ENCODE data around the gene KLHL25. TPM values are rescaled to one million over a fixed set of nuclear protein-coding genes. Genes with fewer than 3 reads are reported as not detected.

The KLHL25 gene
- total RNA-seq, 1 experiment from 2014 or later, result 7.0 TPM

GRCh38 chr15:85766001-85766831 is 28.5 kb downstream of the KLHL25 start:
- ChIA-PET POLR2A (no interaction called here), CTCF (interaction anchor here (1.0 kb wide), 1 partner anchor 71 kb away, joined by 9 read pairs; no protein-coding TSS in a partner anchor)
- TF ChIP-seq POLR2AphosphoS5 (IDR thresholded peaks at IDR 0.05; ENCODE audit: low read depth, low read length), result no peak
- TF ChIP-seq, protein P1, sequence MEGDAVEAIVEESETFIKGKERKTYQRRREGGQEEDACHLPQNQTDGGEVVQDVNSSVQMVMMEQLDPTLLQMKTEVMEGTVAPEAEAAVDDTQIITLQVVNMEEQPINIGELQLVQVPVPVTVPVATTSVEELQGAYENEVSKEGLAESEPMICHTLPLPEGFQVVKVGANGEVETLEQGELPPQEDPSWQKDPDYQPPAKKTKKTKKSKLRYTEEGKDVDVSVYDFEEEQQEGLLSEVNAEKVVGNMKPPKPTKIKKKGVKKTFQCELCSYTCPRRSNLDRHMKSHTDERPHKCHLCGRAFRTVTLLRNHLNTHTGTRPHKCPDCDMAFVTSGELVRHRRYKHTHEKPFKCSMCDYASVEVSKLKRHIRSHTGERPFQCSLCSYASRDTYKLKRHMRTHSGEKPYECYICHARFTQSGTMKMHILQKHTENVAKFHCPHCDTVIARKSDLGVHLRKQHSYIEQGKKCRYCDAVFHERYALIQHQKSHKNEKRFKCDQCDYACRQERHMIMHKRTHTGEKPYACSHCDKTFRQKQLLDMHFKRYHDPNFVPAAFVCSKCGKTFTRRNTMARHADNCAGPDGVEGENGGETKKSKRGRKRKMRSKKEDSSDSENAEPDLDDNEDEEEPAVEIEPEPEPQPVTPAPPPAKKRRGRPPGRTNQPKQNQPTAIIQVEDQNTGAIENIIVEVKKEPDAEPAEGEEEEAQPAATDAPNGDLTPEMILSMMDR (IDR thresholded peaks at IDR 0.05), result no peak
- ATAC-seq (no peak), DNase-seq (ENCODE audit: low read depth, low spot score) (no peak)
- in situ Hi-C loops (cut with HindIII; ENCODE audit: low pct_unique_long_range_greater_than_20kb, low sequenced_read_pairs) (no loop called here), intact Hi-C loops (cut with micrococcal nuclease; ENCODE audit: unreplicated experiment) (no loop called here)
- no TSS peak for BruUV-seq (replicated peaks)
- H3K27me3 ChIP-seq (ENCODE audit: control insufficient read depth, insufficient read depth, low read length), result no peaks in the 10 kb centered on the region
- no peaks in the 10 kb centered on the region for H3K9me3 ChIP-seq (ENCODE audit: control insufficient read depth, insufficient read depth, low read depth, low read length)
- H3K4me3 ChIP-seq (ENCODE audit: low read depth in 2 of 2, low read length in 2 of 2), result no peak overlapping the region
- peaks cover 5% of the 10 kb centered on the region; the same call in 1 of the 2 replicates for H3K4me1 ChIP-seq (ENCODE audit: control insufficient read depth, insufficient read depth, low read length)
- H3K36me3 ChIP-seq (ENCODE audit: control insufficient read depth, insufficient read depth, low read length), result no peaks in the 10 kb centered on the region
- H3K27ac ChIP-seq (ENCODE audit: low read length), result no peak overlapping the region

- Histone ChIP-seq H3K27me3 (ENCODE audit: control insufficient read depth, insufficient read depth, low read length) (no peaks in the 10 kb centered on the region), H3K4me1 (ENCODE audit: control insufficient read depth, insufficient read depth, low read length) (peaks cover 5% of the 10 kb centered on the region; the same call in 1 of the 2 replicates), H3K27ac (ENCODE audit: low read length) (no peak overlapping the region), H3K36me3 (ENCODE audit: control insufficient read depth, insufficient read depth, low read length) (no peaks in the 10 kb centered on the region), H3K4me3 (ENCODE audit: low read depth in 2 of 2, low read length in 2 of 2) (no peak overlapping the region), H3K9me3 (ENCODE audit: control insufficient read depth, insufficient read depth, low read depth, low read length) (no peaks in the 10 kb centered on the region)
- in situ Hi-C loops (cut with HindIII; ENCODE audit: low pct_unique_long_range_greater_than_20kb, low sequenced_read_pairs) (no loop called here), intact Hi-C loops (cut with micrococcal nuclease; ENCODE audit: unreplicated experiment) (no loop called here)
- TF ChIP-seq, protein P1 (IDR thresholded peaks at IDR 0.05), result no peak
- TF ChIP-seq POLR2AphosphoS5 (IDR thresholded peaks at IDR 0.05; ENCODE audit: low read depth, low read length) (no peak), TCF7L2 (IDR thresholded peaks at IDR 0.05; ENCODE audit: low read depth, low read length) (no peak), SIN3A (IDR thresholded peaks at IDR 0.05; ENCODE audit: borderline replicate concordance, insufficient read depth, low read depth, low read length) (no peak)
- TF ChIP-seq, protein P2, sequence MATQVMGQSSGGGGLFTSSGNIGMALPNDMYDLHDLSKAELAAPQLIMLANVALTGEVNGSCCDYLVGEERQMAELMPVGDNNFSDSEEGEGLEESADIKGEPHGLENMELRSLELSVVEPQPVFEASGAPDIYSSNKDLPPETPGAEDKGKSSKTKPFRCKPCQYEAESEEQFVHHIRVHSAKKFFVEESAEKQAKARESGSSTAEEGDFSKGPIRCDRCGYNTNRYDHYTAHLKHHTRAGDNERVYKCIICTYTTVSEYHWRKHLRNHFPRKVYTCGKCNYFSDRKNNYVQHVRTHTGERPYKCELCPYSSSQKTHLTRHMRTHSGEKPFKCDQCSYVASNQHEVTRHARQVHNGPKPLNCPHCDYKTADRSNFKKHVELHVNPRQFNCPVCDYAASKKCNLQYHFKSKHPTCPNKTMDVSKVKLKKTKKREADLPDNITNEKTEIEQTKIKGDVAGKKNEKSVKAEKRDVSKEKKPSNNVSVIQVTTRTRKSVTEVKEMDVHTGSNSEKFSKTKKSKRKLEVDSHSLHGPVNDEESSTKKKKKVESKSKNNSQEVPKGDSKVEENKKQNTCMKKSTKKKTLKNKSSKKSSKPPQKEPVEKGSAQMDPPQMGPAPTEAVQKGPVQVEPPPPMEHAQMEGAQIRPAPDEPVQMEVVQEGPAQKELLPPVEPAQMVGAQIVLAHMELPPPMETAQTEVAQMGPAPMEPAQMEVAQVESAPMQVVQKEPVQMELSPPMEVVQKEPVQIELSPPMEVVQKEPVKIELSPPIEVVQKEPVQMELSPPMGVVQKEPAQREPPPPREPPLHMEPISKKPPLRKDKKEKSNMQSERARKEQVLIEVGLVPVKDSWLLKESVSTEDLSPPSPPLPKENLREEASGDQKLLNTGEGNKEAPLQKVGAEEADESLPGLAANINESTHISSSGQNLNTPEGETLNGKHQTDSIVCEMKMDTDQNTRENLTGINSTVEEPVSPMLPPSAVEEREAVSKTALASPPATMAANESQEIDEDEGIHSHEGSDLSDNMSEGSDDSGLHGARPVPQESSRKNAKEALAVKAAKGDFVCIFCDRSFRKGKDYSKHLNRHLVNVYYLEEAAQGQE (IDR thresholded peaks at IDR 0.05; ENCODE audit: insufficient read depth in 1 of 2, low read depth in 2 of 2, low read length in 1 of 2), result no peak
- DNase-seq (ENCODE audit: low read depth, low spot score), result no peak
- BruUV-seq (replicated peaks), result no TSS peak
- ChIA-PET POLR2A (no interaction called here), CTCF (interaction anchor here (0.6 to 1.0 kb wide), 2 partner anchors 70 to 73 kb away, joined by 7 to 9 read pairs; no protein-coding TSS in a partner anchor)
- ATAC-seq, result no peak
Observed at GRCh38 chr15:85764649-85765277, 30.0 kb downstream of the KLHL25 start.
